GM21390 (cell line): ENCODE data around the gene PTTG1IP.
"Not testable (repeated sequence)": the region's sequence is repeated elsewhere in the genome, so short reads cannot be mapped to it uniquely, and the experiment has no call there.

Source experiments
- ATAC-seq: cut with Tn5 transposase; IDR thresholded peaks from one replicate; pipeline ENCODE4 v1.9.1; 2021; ENCODE audit not compliant: unreplicated experiment

PTTG1IP gene

DNA sequence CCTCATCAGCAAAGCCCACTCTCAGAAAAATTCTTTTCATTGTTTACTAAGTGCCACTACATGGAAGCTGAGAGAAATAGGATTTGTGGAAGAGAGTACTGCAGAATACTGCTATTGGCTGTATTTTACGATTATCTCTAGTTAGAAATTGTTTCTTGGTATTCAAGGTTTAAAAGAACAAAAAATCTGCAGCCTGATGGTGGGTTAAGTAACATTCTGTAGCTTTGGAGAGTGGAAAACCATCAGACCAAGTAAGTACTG is 27.3 kb downstream of the PTTG1IP start:
- ATAC-seq = no peak

DNA sequence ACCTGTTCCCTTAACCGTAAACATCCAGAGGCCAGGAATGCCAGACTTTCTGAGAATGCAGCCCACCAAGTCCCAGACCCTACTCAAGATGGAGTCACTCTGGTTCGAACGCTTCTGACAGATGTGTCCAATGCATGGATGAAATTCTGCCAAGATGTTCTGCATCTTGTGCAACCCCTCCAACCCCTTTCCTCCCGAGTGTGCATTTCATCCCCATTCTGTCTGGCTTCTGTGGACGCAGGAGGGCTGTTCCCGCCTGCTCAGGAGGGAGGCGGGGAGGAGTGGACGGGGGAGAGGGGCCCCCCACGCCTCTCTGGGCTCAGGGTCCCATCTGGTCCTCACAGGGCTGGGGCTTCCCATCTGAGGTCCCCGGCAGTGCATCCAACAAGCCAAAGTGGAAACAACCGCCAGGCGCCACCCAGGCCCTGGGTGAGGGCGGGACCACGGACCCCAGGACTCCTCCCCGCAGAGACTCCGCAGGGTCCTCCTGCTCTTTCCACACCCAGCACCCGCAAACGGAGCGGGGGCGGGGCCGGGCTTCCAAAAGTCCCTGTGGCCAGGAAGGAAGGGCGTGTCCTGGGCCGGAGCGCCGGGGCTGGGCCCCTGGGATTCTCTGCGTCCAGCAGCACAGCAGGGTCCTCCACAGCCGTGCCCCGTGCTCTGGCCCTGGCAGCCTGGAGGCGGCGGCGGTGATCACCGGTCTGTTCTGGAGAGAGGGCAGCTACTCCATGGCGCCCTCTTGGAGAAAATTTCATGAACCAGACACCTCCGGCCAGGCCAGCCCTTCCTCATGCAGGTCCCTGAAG is 27.9 kb downstream of the PTTG1IP start:
- ATAC-seq = no peak

DNA sequence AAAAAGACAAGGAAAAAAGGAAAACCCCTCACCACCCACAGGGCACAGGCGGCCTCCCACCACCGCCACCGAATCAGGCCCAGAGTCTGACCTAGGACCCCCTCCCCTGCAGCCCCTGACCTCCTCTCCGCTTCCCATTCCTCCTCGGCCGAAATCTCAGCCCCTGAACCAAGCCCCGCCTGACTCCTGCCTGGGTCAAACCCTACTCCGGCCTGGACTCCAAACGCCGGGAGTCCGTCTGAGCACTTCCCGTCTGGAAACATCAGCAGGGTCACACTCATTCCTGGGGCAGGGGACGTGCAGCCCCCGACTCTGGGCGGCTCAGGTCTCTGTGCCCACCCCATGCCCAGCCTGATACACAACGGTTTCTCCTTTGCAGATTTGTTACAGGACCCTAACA is 29.2 kb downstream of the PTTG1IP start:
- ATAC-seq = no peak

DNA sequence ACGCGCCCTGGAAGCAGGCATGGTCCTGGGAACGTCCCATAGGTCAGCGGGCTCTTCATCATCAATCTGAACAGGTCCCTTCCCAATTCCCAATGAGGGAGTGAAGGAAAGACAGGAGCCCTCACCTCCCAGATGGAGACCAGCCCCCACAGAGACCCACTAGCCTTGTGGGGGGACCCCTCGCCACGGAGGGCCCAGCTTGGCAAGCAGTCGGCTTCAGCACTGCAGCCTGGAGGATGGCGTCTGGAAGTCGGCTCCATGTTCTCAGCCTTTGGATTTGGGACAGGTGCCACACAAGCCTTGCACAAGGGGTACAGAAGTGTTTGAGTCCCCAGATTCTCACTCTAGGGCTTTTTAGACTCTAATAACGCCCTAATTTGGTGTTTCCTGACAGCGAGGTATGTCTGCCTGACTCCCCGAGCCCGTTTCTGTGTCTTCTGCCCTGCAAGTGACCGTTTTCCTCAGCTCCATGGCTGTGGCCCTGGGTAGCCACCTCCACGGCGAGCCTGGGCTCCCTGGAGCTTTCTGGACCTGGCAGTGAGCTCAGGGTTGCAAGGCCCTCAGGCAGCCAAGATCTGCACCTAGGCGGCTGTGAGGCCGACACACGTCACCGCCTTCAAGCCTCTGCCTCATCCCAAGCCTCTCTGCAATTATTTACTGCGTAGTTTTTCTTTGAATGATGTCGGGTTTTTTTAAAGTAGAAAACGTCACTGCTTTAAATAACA is 30.6 kb downstream of the PTTG1IP start:
- ATAC-seq = no peak

DNA sequence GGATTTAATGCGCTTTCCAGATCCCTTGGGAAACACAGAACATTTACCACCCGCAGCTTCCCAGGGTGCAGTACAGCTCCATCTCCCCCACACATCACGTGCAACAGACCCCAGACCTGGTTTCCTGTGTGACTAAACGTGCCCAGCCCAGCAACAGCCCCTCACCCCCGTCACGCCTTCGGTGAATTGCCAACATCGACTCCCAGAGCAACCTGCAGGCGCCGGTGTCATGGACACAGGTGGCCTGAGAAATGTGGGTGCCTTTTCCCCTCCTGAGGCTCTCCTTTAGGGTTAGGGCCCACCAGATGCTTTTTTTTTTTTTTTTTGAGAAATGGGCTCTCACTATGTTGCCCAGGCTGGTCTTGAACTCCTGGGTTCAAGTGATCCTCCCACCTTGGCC is 31.4 kb downstream of the PTTG1IP start:
- ATAC-seq = no peak

DNA sequence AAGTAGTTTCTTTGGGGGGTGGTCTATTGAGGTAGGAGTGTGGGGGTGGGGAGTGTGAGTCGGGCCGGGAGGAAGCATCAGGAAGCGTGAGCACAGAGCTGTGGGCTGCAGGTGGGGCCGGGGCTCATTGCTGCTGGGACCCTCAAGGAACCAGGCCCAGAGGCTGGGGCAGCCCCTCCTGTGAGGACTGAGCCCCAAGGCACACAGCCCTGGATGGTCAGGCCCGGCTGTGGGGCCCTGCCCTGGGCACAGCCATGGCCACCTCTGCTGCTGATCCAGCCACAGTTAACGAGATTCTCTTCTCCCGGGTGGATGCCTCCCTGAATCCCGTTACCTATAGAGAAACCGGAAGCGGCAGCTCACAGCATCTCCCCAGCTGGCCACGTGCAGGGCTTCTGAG is 32.7 kb downstream of the PTTG1IP start:
- no peak for ATAC-seq

DNA sequence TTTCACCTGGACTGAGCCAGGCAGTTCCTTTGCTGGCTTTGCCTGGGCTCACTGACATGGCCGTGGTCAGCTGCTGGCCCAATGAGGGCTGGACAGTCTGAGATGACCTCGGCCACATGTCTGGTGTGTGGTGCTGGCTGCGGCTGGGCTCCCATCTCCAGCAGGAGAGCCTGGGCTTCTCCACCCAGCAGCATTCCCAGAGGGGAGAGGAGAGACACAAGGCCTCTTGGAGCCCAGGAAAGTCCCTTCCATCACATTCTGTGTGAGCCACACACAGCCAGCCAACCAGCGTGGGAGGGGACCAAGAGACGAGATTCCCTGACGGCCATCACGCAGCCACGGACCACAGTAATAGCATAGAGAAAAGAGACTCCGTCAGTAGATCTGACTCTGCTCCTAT is 34.5 kb downstream of the PTTG1IP start:
- no peak for ATAC-seq

DNA sequence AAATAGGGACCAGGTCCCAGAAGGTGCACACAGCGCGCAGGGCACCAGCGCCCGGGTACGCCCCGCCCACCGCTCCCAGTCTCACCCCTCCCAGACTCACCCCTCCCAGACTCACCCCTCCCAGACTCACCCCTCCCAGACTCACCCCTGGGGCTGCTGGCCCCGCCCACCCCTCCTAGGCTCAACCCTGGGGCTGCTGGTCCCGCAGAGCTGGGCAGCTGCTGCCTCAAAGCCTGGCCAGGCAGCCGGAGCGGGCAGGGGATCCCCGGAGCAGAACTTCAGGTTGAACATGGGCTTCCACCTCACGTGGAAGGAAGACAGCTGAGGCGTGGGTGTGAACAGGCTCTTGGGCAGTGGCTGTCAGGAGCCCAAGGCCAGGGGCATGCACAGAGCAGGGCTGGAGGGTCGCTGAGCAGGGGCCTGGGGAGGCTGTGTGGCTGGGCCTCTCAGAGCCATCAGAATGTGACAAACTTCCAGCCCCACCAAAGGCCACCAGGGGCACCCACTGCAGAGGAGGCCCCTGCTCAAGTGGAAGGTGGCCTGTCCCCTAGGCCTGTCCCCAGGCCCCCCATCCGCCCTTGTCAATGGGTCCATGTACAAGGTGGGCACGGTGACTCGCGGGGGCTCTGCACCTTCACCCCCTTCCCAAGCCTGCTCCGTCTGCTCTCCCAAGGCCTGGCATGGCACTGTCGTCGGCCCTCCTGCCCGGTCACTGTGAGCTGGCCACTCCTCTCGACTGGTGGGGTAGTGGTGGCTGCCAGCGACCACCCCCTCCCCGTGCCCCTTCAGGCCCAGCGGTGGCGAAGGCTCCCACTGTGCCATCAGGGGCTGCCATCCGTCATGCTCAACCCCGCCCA is 35.2 kb downstream of the PTTG1IP start:
- no peak for ATAC-seq

DNA sequence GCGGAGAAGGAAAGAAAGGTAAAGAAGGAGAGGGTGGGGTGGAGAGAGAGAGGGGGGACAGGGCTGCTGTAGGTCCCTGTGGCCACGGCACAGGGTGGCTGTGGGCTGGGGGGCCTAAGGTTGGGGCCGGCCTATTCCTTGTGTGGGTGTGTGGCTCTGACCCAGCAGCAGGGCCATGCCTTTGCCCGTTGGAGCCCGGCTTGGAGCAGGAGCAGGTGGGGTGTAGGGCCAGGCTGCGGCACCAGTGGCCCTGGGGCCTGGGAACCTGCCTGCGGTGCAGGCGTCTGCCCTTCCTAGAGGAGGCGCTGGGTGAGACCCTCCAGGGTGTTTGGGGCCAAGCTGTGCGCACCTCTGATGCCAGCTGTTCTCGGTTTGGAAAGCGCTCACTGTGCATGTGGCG is 36.0 kb downstream of the PTTG1IP start:
- no peak for ATAC-seq

DNA sequence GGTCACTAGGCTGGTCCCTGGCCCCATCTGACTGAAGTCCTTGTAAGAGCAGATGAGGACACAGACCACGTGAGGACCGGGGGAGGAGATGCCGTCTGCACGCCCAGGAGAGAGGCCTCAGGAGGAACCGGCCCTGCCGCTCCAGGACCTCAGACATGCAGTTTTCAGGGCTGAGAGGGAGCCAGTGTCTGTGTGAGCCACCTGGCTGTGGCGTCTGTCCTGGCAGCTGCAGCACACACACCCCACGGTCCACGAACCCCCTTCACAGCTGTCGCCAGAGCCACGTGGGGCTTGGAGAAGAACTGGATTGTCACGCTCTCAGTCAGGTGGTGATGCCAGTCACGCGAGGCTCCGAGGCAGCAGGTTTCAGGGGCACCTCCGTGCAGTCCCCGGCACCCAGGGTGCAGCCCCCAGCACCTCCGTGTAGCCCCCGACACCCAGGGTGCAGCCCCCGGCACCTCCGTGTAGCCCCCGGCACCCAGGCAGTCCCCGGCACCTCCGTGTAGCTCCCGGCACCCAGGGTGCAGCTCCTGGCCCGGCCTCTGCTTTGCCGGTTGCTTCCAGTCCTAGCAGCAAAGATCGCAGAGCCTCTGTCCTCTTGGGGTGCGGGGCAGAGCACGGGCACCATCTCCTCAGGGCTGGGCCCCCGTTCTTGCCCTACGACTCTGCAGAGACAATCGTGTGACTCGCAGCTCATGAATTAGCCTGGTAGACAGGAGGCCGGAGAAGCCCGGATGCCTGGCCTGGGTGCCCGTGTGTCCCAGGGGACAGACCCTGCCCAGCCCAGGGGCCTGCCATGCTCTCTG is 36.6 kb downstream of the PTTG1IP start:
- no peak for ATAC-seq

DNA sequence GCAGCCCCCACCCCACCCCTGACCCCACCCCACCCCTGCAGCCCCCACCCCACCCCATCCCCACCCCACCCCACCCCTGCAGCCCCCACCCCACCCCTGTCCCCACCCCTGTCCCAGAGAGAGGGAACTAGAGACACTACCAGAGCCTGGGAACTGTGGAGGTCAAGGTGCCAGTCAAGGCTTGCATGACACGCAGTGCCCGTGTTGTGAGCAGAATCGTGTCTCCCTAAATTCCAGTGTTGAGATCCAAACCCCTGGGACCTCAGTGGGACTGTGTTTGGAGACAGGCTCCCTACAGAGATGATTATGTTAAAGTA is 37.2 kb downstream of the PTTG1IP start:
- no peak for ATAC-seq

DNA sequence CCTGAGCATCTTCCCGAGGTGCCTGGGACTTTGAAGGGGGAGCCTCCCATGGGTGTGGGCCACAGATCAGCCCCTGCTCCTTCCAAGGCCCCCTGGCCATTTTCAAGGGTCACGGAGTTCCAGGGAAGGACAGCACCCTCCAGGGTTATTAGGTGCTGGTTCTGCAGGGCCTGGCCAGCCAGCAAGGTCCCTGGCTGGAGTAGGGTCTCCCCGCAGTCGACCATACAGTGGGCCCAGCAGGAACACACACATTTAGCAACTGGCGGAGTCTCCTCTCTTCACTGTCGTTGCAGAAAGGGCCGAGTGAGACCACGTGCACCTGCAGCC is 37.9 kb downstream of the PTTG1IP start:
- no peak for ATAC-seq

DNA sequence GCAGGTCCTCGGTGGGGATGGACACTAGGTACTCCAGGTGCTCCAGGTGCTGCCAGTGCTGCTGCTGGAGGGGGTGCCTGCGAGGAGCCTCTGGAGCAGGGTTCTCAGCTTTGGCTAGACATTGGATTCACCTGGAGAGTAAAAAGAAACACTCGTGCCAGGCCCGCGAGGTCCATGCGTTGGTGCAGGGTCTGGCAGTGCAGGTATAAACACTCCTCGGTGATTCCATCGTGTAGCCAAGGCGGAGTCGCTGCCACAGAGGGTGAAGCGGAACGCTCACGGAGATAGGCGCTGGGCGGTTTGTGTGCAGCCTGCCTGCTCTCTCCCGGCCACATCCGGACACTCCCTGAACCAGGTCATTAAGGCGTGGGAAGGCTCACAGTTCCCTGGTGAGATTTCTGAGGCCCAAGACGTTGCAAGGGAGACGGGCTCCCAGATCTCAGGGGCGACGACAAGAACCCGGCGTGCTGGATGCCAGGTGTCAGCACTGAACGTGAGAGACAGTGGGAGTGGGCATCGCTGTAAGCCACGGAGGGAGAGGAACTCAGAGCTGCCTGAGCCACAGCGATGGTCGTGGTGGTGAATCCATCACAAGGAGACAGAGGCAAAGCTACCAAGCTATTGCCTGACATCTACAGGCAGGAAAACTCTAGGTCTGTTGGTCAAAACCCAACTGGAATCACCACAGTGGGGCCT is 38.4 kb downstream of the PTTG1IP start:
- no peak for ATAC-seq

DNA sequence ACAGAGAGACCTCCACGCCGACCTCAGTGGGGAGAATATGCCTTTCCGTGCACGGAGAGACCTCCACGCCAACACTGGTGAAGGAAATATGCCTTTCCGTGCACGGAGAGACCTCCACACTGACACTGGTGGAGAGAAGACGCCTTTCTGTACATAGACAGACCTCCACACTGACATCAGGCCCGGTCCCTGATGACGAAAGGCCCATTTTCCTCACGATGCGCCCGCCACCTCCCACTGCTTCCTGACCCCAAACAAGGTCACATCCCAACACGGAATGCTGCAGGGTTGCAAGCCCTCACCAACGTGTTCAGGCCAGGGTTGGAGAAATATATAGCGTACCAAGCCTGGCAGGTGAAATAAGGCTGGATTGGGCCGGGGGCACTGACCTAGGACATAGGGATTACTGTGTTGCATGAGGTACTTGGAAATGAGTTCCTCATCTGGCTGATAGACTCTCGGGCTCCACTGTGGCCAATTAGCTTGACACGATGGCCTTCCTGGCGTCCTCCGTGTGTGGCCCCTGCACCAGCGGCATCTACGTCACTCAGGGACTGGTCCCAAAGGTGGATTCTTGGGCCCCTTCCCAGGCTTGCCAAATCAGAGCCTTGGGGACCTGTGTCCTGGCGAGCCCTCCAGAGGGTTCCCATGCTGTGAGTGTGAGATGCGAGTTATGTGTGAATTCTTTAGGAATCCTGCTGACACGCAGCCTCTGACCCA is 39.1 kb downstream of the PTTG1IP start:
- no peak for ATAC-seq

DNA sequence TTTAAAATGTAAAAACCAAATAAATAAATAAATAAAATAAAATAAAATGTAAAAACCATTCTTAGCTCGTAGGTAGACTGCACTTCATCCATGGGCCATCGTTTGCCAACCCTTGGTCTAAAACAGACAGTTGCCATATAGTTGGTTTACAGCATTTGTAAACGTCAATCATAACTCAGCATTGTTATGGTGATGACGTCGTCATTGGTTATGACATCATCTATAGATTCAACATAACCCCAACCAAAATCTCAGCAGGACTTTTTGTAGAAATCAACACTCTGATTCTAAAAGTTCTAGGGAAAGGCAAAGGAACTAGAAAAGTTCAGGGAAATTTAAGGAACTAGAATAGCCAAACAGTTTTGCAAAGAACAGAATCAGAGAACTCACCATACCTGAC is 39.8 kb downstream of the PTTG1IP start:
- no peak for ATAC-seq

DNA sequence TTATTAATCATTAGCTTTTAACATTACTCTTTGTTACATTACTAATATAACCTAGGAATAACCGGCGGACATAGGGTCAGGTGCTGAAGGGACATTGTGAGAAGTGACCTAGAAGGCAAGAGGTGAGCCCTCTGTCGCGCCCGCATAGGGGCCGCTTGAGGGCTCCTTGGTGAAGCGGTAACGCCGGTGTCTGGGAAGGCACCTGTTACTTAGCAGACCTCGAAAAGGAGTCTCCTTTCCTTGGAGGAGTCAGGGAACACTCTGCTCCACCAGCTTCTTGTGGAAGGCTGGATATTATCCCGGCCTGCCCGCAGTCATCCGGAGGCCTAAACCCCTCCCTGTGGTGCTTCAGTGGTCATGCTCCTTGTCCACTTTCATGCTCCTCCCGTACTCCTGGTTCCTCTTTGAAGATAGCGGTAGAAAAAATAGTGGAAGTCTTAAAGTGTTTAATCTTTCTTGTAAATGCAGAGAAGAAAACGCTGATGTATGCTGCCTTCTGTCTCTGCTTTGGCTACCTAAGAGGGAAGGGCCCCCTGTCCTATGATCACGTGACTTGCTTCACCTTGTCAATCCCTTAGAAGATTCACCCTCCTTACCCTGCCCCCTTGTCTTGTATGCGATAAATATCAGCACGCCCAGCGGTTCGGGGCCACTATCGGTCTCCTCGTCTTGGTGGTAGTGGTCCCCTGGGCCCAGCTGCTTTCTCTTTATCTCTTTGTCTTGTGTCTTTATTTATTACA is 40.8 kb downstream of the PTTG1IP start:
- not testable (repeated sequence) for ATAC-seq

DNA sequence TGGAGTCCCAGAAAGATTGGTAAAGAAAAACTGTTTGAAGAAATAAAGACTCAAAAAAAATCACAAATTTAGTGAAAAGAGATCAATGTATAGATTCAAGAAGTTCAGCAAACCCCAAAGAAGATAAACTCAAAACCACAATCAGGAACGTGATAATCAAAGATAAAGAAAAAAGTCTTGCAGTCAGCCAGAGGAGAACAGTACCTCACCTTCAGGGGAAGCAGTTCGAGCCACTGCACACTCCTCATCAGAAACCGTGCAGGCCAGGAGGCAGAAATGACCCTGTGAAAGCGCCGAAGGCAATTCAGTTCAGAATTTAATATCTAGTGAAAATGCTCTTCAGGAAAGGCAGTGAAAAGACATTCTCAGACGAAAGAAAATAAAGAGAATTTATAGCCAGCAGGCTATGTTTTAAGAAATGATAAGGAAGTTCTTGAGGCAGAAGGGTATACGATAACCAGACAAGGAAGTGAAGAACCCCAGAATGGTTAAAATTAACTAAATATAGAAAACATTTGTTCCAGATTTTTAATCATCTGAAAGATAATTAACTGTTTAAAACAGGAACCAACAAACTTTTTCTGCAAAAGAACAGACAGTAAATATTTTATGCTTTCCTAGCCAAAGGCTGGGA is 42.1 kb downstream of the PTTG1IP start:
- no peak for ATAC-seq

DNA sequence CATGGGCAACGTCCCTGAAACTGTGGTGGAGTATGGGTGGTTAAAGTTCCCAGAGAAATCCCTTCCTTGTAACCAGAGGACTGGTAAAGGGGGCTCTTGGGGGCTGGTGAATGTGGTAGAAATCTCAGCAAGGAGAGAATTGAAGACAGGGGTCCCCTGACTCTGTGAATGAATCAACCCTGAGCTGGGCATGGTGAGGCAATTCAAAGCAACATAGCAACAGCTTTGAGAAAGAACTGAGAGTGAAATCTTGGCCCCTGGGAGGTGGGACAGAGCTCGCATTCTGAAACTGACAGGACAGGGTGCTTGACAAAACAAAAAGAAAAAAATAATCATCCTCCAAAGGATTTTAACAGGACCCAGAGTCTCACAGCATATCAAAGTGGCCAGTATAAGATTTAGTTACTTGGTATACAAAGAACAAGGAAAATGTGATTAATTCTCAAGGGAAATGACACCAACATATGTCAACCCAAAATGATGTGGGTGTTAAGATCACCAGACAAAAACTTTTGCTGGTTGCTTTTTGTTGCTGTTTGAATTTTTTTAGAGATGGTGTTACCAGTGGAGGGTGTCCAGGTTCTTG is 43.9 kb downstream of the PTTG1IP start:
- ATAC-seq = no peak
